Pancreas (tissue), 10 donors: Measurements from ENCODE around the gene FRMD5. TPM values are rescaled to one million over a fixed set of nuclear protein-coding genes. Genes with fewer than 3 reads are reported as not detected.

ENCODE experiments used
- ATAC-seq, 4 donors: fragments of 200-7000 bp; cut with Tn5 transposase; one replicate each; pipeline versions ENCODE4 v1.8.0 to v1.9.1; 2020; ENCODE audit warnings: mild to moderate bottlenecking in 4 of 4, moderate library complexity in 4 of 4
- DNase-seq, 6 donors: peaks; one replicate each; pipeline ENCODE4 v3.0.0-alpha.2; 2020
- FAIRE-seq: peaks from 2 replicates; lab custom pipeline; 2012; peaks lifted over from hg19 to GRCh38; lab: Jason Lieb, UNC
- H3K27ac ChIP-seq, 4 donors: fragments of 200-600 bp; sonication (generic); 1 replicate in 3 of 4; 2 replicates in 1 of 4; pipeline versions ENCODE4 v1.5.0 to v1.8.0; 2020
- H3K27me3 ChIP-seq, 4 donors: fragments of 200-600 bp; one replicate each; pipeline ENCODE4 v1.8.0; 2021
- H3K36me3 ChIP-seq, 3 donors: fragments of 200-600 bp; sonication (generic) in 1 of 3; one replicate each; pipeline versions ENCODE4 v1.5.0 to v1.8.0; 2020 to 2021
- H3K4me1 ChIP-seq, 3 donors: fragments of 200-600 bp; one replicate each; pipeline ENCODE4 v1.8.0; 2021
- H3K4me3 ChIP-seq, 4 donors: fragments of 200-600 bp; sonication (generic) in 2 of 4; one replicate each; pipeline versions ENCODE4 v1.5.0 to v1.8.0; 2020 to 2021
- H3K9me3 ChIP-seq, 4 donors: fragments of 200-600 bp; one replicate each; pipeline ENCODE4 v1.8.0; 2021
- CTCF ChIP-seq, 4 donors: fragments of 200-600 bp; sonication (generic) in 3 of 4; IDR thresholded peaks; one replicate each; pipeline versions ENCODE4 v1.5.0 to v1.8.0; 2021; ENCODE audit warnings: antibody characterized with exemption in 4 of 4
- WGBS, 2 donors: extraction: QIAGEN DNeasy Blood & Tissue Kit; methylation state at CpG; one replicate each; pipeline ENCODE4 v1.1.7; 2013; 5-methylcytosine and 5-hydroxymethylcytosine counted together
- intact Hi-C, 3 donors: fragments of 100-400 bp; cut with DNase I; formaldehyde crosslinking; loops; one replicate each; pipeline versions ENCODE4 v1.11.1 to v1.14.2; 2022
- polyA plus RNA-seq, 2 donors: library from polyadenylated mRNA; stranded (reverse); fragments of 200-250 nt; gene quantifications; one replicate each; pipeline ENCODE4 v1.2.3, GENCODE V29; 2013
- total RNA-seq, 6 donors: library from RNA; stranded (reverse); fragmentation: NEBNext Ultra II Directional in 4 of 6; extraction: Animal tissue kit (Norgen Biotek cat#: 25700) in 4 of 6; gene quantifications; one replicate each; pipeline versions ENCODE4 v1.2.1 to v1.2.4, GENCODE V29; 2021 to 2023
- donor health status: healthy with polysubstance abuse.
- donor health status: DM: no; HTN: no; CAD: no; lungs with moderate emphysema.
- donor health status: DM: no; HTN: no; CAD: no.
- donor health status: control.
- donor health status: control.
- donor health status: Bipolar disorder and iron deficiency.
- donor health status: DM: yes; HTN: yes; CAD: no.
- donor health status: DM: no; HTN: no; CAD: no.
- donor health status: DM: no; HTN: no; CAD: no.
- donor health status: DM: yes; HTN: yes; CAD: no.

FRMD5 gene
- total and polyA plus RNA-seq, 8 donors = 0.04 to 1.5 (median 0.35) TPM; not detected in 1

GRCh38 chr15:44193651-44194322, 1.3 kb downstream of the FRMD5 start:
- intact Hi-C loops = no loop called here
- Histone ChIP-seq H3K4me1 (no peaks in the 10 kb centered on the region), H3K4me3 (peak overlapping the region in 1 of 4 donors; percentile 68), H3K9me3 (no peaks in the 10 kb centered on the region), H3K27ac (peak overlapping the region in 1 of 4 donors; percentile 68), H3K36me3 (no peaks in the 10 kb centered on the region), H3K27me3 (peaks cover 0 to 30% (median 5%) of the 10 kb centered on the region in 4 donors)
- FAIRE-seq (no peak), DNase-seq (peak in 1 of 6 donors; percentile 18), ATAC-seq (no peak)
- no peak for TF ChIP-seq CTCF (IDR thresholded peaks at IDR 0.05)
- 13 to 14% methylated on average over 20 of the region's 20 CpGs for WGBS, 2 donors

- intact Hi-C loops = no loop called here
- TF ChIP-seq CTCF (IDR thresholded peaks at IDR 0.05) = no peak
- Histone ChIP-seq H3K9me3 (no peaks in the 10 kb centered on the region), H3K4me3 (no peak overlapping the region), H3K36me3 (no peaks in the 10 kb centered on the region), H3K27ac (no peak overlapping the region), H3K27me3 (peaks cover 0 to 30% (median 5%) of the 10 kb centered on the region in 4 donors), H3K4me1 (no peaks in the 10 kb centered on the region)
- FAIRE-seq (no peak), DNase-seq (no peak), ATAC-seq (no peak)
- WGBS, 2 donors = 78 to 84% methylated on average over 4 of the region's 4 CpGs
These were observed 6.3 kb downstream of the FRMD5 start for GRCh38 chr15:44188795-44189194.

- ATAC-seq (no peak), FAIRE-seq (no peak), DNase-seq (no peak)
- TF ChIP-seq CTCF (IDR thresholded peaks at IDR 0.05) = no peak
- no peaks in the 10 kb centered on the region for H3K9me3 ChIP-seq
- peaks cover 0 to 12% (median 0%) of the 10 kb centered on the region in 4 donors for H3K27me3 ChIP-seq
- intact Hi-C loops = no loop called here
- WGBS, 2 donors = 76 to 83% methylated on average over 6 of the region's 6 CpGs
- no peaks in the 10 kb centered on the region for H3K36me3 ChIP-seq
- H3K4me1 ChIP-seq = no peaks in the 10 kb centered on the region
- H3K4me3 ChIP-seq = no peak overlapping the region
- no peak overlapping the region for H3K27ac ChIP-seq
These were observed 8.4 kb downstream of the FRMD5 start for GRCh38 chr15:44186705-44187104.

- Histone ChIP-seq H3K36me3 (no peaks in the 10 kb centered on the region), H3K9me3 (no peaks in the 10 kb centered on the region), H3K27ac (no peak overlapping the region), H3K4me1 (no peaks in the 10 kb centered on the region), H3K4me3 (no peak overlapping the region), H3K27me3 (no peaks in the 10 kb centered on the region)
- TF ChIP-seq CTCF (IDR thresholded peaks at IDR 0.05) = no peak
- WGBS, 2 donors = 84 to 87% methylated on average over 4 of the region's 4 CpGs
- DNase-seq (no peak), ATAC-seq (no peak), FAIRE-seq (no peak)
- intact Hi-C loops = no loop called here
These were observed 11.7 kb downstream of the FRMD5 start for GRCh38 chr15:44183363-44183762.

GRCh38 chr15:44181410-44181809, 13.7 kb downstream of the FRMD5 start:
- H3K27me3 ChIP-seq = no peaks in the 10 kb centered on the region
- WGBS, 2 donors = 93 to 98% methylated on average over 2 of the region's 2 CpGs
- no peak for ATAC-seq
- DNase-seq = no peak
- no peaks in the 10 kb centered on the region for H3K36me3 ChIP-seq
- FAIRE-seq = no peak
- H3K27ac ChIP-seq = no peak overlapping the region
- no peak overlapping the region for H3K4me3 ChIP-seq
- intact Hi-C loops = no loop called here
- no peaks in the 10 kb centered on the region for H3K9me3 ChIP-seq
- no peak for TF ChIP-seq CTCF (IDR thresholded peaks at IDR 0.05)
- no peaks in the 10 kb centered on the region for H3K4me1 ChIP-seq
